NCI-H345 (cell line): ENCODE data around the gene CEP97.
A peak's percentile ranks its signal among the peaks of the same experiment; 100 is the strongest.
"Not testable (repeated sequence)": the region's sequence is repeated elsewhere in the genome, so short reads cannot be mapped to it uniquely, and the experiment has no call there.

ENCODE experiments used
- DNase-seq: peaks from one replicate; lab custom pipeline; 2025; lab: John Stamatoyannopoulos, UW

The CEP97 gene

DNA sequence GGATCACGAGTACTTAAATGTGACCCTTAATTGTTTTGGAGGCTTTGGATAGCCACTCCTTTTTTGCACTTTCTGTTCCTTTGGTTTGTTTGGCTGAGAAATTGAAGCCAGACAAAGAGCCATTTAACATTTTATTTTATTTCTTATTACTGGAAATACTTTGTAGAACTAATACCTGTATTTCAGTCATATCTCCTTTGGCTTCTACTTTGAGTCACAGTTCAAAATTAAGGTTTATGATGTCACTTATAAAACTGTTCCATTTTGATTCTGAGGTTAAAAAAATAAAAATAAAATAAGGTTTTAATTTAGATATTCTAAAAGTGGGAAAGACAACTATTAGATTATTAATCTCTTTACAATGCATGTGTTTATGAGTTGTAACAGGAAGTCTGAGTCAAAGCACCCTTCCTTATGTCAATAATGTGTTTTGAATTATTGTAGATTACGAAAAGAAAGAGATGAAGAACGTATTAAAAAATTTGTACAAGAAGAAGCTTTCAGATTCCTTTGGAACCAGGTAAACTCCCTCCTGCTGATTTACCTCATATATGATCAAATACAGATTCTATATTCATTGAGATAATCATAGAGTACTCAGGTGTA lies 37.7 kb downstream of the CEP97 start:
- DNase-seq: no peak

DNA sequence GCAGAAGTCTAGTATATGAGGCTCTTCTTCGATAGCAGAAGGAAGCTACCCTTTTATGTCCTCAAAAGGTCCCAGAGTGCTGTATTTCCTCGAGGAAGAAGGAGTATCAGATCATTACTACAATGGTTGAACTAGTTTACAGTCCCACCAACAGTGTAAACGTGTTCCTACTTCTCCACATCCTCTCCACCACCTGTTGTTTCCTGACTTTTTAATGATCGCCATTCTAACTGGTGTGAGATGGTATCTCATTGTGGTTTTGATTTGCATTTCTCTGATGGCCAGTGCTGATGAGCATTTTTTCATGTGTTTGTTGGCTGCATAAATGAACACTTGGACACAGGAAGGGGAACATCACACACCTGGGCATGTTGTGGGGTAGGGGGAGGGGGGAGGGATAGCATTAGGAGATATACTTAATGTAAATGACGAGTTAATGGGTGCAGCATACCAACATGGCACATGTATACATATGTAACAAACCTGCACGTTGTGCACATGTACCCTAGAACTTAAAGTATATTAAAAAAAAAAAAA lies 53.4 kb downstream of the CEP97 start:
- not testable (repeated sequence) for DNase-seq

DNA sequence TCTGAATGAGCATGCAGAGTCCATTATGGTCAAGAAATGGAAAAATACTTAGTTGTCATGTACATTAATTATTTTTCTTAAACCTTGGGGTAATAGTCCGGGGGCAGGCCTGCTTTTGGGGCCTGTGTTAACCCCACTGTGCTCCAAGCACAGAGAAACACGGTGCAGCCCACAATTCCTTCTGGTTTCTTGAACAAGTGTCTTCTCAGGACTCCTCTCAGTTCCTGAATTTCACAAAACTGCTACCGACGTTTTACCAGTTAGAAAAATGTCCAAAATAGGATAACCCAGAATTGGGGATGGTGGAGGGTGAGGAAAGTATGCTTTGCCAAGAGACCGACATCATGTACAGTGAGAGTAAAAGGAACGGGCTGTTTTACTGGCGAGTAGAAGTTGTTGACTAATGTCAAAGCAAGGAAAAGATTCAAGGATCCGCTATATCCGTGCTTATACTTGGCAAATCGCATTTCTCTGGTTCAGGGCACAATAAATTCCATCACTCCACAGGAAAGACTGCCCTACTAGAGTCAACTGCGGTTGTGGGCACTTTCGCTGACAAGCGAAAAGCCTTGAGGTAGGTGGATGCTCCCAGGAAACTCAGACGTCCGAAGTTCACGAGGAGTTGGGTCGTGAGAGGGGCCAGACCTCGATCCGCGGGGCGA lies 54.1 kb downstream of the CEP97 start:
- no peak for DNase-seq

DNA sequence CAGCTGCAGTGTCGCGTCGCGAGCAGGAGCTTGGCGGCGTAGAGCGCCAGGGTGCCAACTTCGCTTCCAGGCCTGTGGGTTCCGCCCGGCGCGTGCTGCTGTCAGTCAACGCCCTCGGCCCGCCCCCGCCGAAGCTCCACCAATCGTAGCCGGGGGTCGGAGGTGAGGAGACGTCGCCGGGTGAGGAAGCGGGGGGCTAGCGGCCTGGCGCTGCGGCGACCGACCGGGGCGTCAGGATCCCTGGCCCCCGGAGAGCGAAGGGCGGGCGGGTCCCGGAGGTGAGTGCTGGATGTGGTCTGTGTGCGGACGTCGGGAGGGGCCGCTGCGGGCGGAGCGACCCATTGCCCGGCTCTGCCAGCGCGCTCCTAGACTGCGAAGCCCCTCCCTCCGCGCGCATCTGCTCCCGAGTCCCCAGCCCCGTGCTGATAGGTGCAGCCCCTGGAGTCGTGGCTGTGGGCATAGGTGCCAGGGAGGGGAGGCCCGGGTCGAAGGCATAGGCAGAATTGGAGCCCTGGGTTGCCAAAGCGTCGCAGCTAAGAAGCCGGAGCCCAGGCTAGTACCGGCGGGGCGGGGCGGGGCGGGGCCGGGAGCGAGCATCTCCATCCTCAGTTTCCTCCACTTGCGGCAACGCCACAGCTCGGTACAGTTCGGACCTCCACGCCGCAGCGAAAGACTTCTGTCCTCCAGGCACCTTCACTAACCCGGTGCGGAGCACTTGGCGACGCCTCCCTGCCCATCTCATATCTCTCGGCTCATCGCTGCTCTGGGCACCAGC lies 54.8 kb downstream of the CEP97 start, which contains the start of gene NXPE3:
Gene NXPE3 (plus strand): TSS at position 165 of the 775 bp plus-strand sequence. CDS start 6,386 bp downstream, outside the sequence.
- peak; percentile 76 for DNase-seq

DNA sequence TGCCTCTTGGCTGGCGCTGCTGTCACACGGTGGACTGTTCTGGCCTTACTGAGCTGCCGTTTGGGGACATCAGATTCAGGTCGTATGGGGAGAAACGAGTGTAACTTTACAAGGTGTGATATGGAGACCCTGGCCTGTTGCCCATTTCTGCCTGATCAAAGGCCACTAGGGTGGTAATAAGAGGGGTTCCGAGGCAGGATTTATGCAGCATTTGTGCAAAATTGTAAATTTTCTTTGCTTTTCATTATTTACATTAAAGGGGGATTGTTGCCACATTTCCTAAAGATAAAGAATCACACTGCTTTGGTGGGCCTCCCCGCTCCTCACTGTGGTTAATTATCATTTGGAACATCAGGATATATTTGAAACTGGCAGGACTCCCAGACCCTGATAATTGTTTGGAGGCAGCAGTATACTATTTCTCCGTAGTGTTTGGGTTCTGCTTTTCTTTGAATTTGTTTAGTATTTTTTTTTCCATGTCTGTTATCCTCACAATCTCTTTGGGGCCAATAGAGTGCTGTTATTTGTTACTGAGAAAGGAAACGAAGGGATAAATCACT lies 55.5 kb downstream of the CEP97 start:
- DNase-seq: no peak

DNA sequence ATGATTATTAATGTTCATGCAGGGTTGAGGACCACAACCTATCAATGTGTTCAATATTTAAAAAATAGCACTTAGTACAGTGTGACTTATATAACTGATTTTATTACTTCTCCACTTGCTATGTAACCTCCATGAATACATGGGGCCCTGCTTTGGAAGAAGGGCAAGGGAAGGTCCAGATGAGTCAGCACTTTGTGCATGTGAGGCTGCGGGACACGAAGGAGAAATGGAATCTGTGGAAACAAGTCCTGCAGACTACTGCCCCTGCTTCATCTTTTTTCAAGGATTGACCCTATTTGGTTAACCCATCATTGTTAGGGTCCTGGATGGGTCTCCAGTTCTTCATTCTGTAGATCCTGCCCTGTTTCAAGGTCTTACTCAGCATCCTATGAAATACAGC lies 56.2 kb downstream of the CEP97 start:
- no peak for DNase-seq

DNA sequence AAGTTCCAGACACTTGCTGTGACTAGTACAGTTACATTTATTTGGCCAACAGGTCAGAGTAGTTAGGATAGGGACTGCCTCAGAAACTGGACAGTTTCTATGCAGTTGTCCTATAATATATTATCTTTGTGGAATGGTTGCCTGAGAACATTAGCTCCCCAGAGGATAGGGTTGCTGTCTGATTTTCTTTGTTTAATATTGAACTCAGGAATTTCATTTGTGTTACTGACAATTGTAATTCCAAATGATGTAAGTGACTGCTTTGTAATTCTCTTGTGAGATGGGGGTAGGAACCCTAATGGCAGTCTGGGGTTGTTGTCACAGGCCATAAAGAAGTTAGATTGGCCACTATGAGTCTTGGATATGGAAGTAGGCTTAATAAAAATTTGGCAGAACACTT lies 56.8 kb downstream of the CEP97 start:
- DNase-seq: no peak

DNA sequence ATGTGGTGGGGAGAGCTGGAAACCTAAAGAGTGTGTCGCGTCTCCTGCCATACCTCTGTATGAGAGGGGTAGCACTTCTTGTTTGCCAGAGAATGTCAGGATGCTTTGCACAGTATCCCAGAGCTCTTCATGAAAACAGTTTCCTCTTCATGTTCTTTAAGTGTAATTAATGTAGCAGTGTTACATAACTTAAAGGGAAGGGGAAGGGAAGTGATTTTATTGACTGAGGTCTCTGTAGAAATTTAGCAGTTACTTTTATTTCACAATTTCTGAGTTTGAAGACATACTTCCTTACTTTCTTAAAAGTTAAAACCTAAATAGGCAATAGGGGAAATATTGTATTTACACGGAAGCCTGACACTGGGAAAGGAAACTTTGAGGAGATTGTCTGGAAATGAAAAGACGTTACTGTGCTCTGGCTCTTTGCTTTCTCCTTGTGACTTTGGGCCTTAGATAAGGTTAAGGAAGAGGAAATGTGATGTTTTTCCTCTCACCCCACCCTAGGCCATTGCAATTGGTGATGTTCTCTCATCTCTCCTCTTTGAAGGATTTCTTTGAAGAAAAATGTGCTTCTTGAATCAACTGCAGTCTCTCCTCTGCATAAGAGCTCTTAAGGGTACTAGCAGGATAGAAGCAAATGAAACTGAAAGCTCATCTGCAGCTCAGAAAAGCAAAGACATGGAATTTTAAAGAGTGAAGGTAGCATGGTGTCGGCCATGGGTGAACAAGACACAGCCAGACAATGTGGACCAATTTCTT lies 60.6 kb downstream of the CEP97 start:
- no peak for DNase-seq

DNA sequence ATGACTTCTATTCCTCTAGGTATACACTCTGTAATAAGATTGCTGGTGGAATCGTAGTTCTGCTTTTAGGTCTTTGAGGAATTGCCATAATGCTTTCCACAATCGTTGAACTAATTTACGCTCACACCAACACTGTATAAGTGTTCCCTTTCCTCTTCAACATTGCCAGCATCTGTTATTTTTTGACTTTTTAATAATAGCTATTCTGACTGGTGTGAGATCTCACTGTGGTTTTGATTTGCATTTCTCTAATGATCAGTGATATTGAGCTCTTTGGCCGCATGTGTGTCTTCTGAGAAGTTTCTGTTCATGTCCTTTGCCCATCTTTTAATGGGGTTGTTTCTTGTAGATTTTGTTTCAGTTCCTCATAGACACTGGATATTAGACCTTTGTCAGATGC lies 67.4 kb downstream of the CEP97 start:
- DNase-seq: no peak

DNA sequence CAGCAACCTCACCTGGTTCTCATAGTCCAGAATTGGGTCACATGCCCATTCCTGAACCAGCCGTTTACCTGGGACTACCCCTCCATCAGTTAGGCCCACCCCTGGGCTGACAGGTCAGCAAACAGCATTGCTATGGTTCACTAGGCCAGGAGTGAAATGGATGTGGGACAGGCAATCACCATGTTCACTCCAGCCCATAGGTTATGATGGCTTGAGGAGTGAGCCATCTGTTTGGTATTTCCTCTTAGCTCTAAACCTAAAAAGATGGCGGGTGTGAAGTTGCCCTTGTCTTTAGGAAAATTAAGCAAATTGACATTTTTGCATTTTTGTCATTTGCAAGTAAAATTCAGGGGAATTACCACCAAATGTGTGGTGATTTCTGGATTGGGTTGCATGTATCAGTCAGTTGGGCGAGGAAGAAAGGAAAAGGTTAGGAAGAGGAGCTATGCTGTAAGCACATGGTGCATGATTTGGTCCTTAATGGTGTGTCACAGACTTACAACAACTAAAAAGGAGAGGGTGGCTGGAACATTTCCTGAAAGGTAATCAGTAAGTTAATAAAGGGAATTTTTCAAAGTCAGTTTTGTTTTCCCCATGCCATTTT lies 71.8 kb downstream of the CEP97 start:
- DNase-seq: no peak

DNA sequence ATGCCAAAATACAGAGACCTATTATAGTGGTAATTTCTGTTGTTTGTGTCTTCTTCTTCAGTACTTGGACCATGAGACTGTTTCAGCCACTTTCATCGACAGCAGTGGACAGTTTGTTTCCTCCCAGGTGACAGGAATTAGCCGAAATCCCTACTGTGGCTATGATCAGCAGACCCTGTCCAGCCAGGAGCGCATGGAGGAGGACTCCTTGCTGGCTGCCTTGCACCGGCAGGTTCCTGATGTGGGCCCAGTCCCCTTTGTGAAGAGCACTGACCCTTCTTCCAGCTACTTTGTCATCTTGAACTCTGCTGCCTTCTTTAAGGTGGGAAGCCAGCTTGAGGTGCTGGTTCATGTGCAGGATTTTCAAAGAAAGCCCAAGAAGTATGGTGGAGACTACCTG lies 76.8 kb downstream of the CEP97 start:
- no peak for DNase-seq

DNA sequence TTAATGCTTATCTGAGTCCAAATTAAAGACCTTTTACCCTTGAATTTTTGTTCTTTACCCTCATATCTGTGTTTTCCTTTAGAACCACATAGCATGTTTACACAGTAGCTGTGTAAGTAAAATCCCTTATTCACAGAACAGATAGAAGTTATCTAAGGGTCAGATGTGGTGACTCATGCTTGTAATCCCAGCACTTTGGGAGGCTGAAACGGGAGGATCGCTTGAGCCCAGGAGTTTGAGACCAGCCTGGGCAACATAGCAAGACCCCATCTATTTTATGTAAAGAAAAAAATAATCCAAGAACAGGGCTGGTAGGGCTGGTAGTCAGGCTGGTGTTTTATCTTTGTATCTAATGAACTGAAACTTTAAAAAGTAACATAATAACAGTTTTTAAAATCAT lies 77.8 kb downstream of the CEP97 start:
- no peak for DNase-seq

DNA sequence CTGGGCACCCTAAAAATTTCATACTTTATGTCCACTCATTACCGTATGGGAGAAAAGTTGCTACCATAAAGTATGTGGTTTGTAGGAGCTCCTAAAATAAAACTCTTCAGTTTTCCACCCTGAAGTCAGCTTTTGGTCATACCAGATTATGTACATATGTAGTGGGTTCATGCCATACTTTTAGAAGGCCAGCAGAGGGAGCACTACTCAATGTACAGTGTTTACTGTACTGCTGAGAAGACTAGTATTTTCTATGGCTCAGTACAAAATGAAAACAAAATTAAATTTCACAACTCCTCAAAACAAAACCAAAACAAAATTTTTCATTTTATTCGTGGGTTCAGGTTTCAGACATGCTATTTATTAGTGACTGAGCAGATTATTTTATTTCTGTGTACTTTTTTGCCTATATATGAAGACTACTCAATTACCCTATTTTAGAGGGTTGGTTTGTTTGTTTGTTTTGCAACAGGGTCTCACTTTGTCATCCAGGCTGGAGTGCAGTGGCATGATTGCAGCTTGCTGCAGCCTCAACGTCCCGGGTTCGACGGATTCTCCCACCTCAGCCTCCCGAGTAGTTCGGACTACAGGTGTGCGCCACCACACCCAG lies 78.9 kb downstream of the CEP97 start:
- DNase-seq: peak; percentile 61

DNA sequence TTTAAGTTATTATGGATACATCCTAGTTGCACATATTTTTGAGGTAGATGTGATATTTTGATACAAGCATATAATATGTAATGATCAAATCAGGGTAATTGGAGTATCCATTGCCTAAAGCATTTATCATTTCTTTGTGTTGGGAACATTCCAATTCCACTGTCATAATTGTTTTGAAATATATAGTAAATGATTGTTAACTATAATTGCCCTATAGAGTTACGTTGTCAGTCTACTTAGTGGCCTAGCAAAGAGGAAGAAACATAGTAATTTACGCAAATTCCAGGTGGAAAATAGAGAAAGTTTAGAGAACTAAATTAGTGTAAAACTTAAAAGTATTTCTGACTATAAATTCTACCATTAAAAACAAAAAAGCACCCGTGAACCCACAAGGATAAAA lies 79.5 kb downstream of the CEP97 start:
- DNase-seq: no peak

DNA sequence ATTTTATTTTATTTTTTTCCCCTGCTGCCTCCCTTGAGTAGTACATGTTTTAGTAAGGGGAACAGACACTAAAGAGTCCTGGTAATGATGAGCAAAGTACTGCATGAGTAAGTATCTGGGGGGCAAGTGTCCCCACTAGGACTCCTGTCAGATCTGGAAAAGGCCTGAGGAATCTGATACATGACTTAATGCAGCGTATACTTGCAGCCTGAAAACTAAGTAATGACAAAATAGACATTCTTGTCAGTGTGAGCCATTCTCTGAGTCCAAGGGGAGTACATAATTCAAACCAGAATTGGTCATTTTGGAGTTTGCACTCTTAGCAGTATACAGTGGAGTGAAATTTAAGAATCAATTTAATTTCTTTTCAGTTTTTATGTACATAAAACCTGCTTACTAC lies 82.1 kb downstream of the CEP97 start:
- DNase-seq: no peak

DNA sequence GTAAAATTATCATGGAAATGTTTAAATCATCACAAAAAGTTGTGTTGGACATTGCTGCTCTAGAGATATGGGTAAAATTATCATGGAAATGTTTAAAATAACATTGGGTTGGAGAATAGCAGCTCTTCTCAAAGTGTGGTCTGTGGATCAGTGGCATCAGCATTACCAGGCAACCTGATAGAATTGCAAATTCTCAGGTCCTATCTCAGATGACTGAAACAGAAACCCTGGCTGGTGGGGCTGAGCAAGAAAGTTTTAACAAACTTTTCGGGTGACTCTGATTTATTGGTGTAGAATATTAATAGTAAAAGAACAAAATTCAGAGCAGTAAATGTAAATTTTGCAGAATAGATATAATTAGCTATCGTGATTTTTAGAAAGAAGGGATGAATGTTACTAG lies 83.5 kb downstream of the CEP97 start:
- no peak for DNase-seq

DNA sequence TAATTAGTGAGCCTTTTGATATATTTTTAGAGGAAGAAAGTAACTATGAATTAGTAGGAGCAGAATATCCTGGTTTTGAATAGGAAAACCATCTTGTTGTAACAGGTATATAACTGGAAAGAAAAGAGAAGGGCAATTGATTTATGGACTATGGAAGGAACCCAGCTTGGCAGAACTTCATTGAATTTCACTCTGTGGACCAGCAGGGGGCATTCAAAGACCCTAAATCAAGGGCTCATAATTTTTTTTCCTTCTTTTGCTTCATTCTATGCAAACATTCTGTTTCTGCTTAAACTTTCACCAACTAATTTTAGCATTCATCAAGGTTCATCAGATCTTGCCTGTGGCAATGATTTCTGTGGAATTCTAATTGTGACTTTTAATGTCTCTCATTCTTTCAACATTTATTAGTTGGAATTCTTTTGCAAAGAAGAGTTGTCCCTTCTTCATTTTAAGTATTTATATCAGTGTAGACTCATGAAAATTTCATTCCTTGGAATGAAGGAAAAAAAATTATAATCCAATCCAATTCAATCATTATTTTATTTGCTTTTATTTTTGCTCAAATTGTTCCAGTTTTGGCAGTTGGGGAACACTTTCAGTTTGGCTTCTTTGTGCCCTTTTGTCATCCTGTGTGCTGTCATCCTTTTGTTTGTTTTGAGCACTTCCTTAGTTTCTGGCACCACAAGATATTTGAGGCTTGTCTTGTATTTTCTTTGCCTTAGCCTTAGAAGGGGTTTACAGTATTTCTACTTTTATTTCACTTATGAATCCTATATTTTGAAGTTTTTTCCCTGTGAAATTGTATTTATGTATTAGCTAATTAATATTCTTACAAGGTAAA lies 85.0 kb downstream of the CEP97 start:
- DNase-seq: peak; percentile 4

DNA sequence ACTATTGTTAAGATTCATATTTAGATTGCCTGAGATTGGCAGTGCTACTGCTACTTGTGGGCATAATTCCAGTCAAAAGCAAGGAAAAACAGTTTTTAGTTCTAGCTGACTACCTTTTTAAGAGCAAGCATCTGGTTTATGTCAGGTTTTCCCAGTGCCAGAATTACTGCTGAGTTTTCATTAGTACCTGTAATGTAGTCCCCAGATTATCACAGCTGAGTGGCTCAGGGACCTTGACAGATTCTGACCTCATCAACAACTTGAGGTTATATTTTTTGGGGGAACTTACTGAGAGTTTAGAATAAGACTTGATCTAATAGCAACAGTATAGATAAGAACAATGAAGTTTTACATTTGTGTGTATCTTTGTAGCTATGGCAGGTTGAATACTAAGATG lies 85.6 kb downstream of the CEP97 start:
- no peak for DNase-seq

DNA sequence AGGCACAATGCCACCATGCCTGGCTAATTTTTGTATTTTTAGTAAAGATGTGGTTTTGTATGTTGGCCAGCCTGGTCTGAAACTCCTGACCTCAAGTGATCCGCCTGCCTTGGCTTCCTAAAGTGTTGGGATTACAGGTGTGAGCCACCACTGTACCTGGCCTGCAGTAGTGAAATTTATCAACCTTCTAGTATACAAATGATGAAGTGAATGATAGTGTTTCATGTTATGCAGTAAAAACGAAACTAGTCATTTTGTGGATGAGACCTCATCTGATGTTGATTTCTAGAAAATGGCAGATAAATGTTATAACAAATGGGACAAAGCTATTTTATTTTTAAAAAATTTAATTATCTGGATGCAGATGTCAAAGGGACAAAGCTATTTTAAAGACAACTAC lies 87.5 kb downstream of the CEP97 start:
- no peak for DNase-seq

DNA sequence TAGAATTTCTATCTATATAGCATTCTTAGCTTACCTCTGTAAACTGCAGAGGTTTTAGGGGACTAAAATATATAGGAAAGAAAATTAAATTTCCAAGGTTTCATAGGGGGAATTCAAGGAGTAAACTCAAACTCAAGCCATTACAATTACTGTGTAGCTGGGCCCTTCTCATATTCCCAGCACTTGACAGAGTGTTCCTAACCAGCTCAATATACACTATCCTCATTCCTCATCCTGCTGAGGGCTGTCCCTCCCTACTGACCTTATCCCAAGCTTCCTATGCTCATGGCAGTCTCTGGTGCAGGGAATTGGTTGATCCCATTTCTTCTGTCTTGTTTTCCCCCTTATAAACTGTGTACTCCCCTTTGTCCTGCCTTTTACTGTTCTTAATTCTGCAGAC lies 88.5 kb downstream of the CEP97 start:
- no peak for DNase-seq
